ENCODE results near the gene ARIH1.

Gene ARIH1

GRCh38 chr15:72491768-72492167 is 17.6 kb downstream of the ARIH1 start:
- Histone ChIP-seq H3K9ac (ENCODE audit: low read length) (no peak overlapping the region), H3K36me3 (ENCODE audit: control insufficient read depth, insufficient read depth, low read length) (no peaks in the 10 kb centered on the region), H3K4me1 (ENCODE audit: control insufficient read depth, insufficient read depth, low read length) (no peaks in the 10 kb centered on the region), H3K4me3 (ENCODE audit: low read length) (no peak overlapping the region), H3K27ac (ENCODE audit: low read depth, low read length) (no peak overlapping the region), H3K27me3 (ENCODE audit: control insufficient read depth, insufficient read depth, low read length) (no peaks in the 10 kb centered on the region)

DNA sequence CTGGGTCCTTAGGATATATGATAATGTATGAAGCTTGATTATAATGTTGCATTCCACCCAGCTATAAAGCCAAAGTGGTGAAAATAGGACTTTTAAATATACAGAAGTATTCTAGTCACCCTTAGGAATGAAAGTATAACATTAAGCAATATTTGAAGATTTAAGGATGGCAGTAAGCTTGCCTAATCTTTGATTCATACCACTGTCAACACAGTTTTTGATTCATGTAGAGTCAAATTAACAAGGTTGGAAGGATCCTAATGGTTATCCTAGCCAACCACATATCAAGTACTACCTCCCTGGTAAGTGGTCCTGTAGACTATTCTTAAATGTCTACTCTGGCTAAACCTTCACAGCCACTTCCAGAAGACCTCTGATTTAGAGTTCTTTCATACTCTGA is 18.6 kb downstream of the ARIH1 start:
- Histone ChIP-seq H3K27me3 (ENCODE audit: control insufficient read depth, insufficient read depth, low read length) (no peaks in the 10 kb centered on the region), H3K27ac (ENCODE audit: low read depth, low read length) (no peak overlapping the region), H3K4me3 (ENCODE audit: low read length) (no peak overlapping the region), H3K9ac (ENCODE audit: low read length) (no peak overlapping the region), H3K36me3 (ENCODE audit: control insufficient read depth, insufficient read depth, low read length) (no peaks in the 10 kb centered on the region), H3K4me1 (ENCODE audit: control insufficient read depth, insufficient read depth, low read length) (peaks cover 2% of the 10 kb centered on the region)

- H3K4me1 ChIP-seq (ENCODE audit: control insufficient read depth, insufficient read depth, low read length), result peaks cover 2% of the 10 kb centered on the region
Observed at GRCh38 chr15:72493220-72493619, 19.1 kb downstream of the ARIH1 start.

GRCh38 chr15:72495007-72495406 is 20.9 kb downstream of the ARIH1 start:
- Histone ChIP-seq H3K27me3 (ENCODE audit: control insufficient read depth, insufficient read depth, low read length) (no peaks in the 10 kb centered on the region), H3K4me3 (ENCODE audit: low read length) (no peak overlapping the region), H3K4me1 (ENCODE audit: control insufficient read depth, insufficient read depth, low read length) (peaks cover 2% of the 10 kb centered on the region)

More at GRCh38 chr15:72493220-72493619, 19.1 kb downstream of the ARIH1 start:
- Histone ChIP-seq H3K4me3 (ENCODE audit: low read length) (no peak overlapping the region), H3K9ac (ENCODE audit: low read length) (no peak overlapping the region), H3K36me3 (ENCODE audit: control insufficient read depth, insufficient read depth, low read length) (no peaks in the 10 kb centered on the region), H3K27me3 (ENCODE audit: control insufficient read depth, insufficient read depth, low read length) (no peaks in the 10 kb centered on the region), H3K27ac (ENCODE audit: low read depth, low read length) (no peak overlapping the region)

GRCh38 chr15:72496783-72497182 is 22.7 kb downstream of the ARIH1 start:
- no peak overlapping the region for H3K4me3 ChIP-seq (ENCODE audit: low read length)
- H3K27ac ChIP-seq (ENCODE audit: low read depth, low read length), result no peak overlapping the region
- H3K4me1 ChIP-seq (ENCODE audit: control insufficient read depth, insufficient read depth, low read length), result peaks cover 2% of the 10 kb centered on the region
- H3K9ac ChIP-seq (ENCODE audit: low read length), result no peak overlapping the region
- H3K27me3 ChIP-seq (ENCODE audit: control insufficient read depth, insufficient read depth, low read length), result no peaks in the 10 kb centered on the region
- no peaks in the 10 kb centered on the region for H3K36me3 ChIP-seq (ENCODE audit: control insufficient read depth, insufficient read depth, low read length)

More at GRCh38 chr15:72495007-72495406, 20.9 kb downstream of the ARIH1 start:
- no peaks in the 10 kb centered on the region for H3K36me3 ChIP-seq (ENCODE audit: control insufficient read depth, insufficient read depth, low read length)
- H3K27ac ChIP-seq (ENCODE audit: low read depth, low read length), result no peak overlapping the region
- H3K9ac ChIP-seq (ENCODE audit: low read length), result no peak overlapping the region

- Histone ChIP-seq H3K36me3 (ENCODE audit: control insufficient read depth, insufficient read depth, low read length) (no peaks in the 10 kb centered on the region), H3K4me1 (ENCODE audit: control insufficient read depth, insufficient read depth, low read length) (peaks cover 2% of the 10 kb centered on the region)
Observed at GRCh38 chr15:72497402-72497801, 23.3 kb downstream of the ARIH1 start.

DNA sequence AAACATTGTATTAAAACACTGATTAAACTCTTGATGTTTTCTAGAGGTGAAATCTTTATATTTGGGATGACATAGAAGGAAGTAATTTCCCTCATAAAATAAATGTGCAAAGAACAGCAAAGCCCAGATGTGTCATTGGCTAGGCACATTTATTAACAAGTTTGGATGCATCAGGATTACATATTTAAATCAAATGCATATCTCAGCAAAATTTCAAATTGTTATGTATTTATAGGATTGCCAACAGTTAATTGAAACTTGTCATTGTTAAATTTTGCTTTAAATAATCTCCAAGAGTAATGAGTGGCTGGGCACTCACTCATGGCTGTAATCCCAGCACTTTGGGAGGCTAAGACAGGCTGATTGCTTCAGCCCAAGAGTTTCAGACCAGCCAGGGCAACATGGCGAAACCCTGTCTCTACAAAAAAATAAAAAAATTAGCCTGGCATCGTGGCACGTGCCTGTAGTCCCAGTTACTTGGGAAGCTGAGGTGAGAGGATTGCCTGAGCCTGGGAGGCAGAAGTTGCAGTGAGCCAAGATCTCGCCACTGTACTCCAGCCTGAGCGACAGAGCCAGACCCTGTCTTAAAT is 28.2 kb downstream of the ARIH1 start:
- Histone ChIP-seq H3K9ac (ENCODE audit: low read length) (no peak overlapping the region), H3K27me3 (ENCODE audit: control insufficient read depth, insufficient read depth, low read length) (no peaks in the 10 kb centered on the region), H3K36me3 (ENCODE audit: control insufficient read depth, insufficient read depth, low read length) (no peaks in the 10 kb centered on the region), H3K4me3 (ENCODE audit: low read length) (no peak overlapping the region), H3K4me1 (ENCODE audit: control insufficient read depth, insufficient read depth, low read length) (peaks cover 2% of the 10 kb centered on the region), H3K27ac (ENCODE audit: low read depth, low read length) (no peak overlapping the region)

More at GRCh38 chr15:72497402-72497801, 23.3 kb downstream of the ARIH1 start:
- H3K4me3 ChIP-seq (ENCODE audit: low read length), result no peak overlapping the region
- H3K9ac ChIP-seq (ENCODE audit: low read length), result no peak overlapping the region
- no peaks in the 10 kb centered on the region for H3K27me3 ChIP-seq (ENCODE audit: control insufficient read depth, insufficient read depth, low read length)
- no peak overlapping the region for H3K27ac ChIP-seq (ENCODE audit: low read depth, low read length)

DNA sequence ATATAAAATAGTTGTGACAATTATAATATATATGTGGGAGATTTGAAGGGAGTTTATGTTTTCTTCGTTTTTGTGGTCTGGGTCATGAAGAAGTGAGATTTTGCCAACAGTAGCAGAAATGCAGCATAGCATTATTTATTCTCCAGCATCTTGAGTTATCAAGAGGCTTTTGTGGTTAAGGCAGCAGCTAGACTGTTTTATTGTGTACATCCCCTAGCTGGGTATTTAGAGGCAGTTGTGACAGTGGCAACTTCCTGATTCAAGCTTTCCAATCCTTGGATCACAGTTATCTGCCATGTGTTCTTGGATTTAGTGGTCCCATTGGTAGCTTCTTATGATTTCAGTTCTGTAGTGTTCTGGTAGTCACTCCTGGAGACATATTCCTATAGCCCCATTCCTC is 29.0 kb downstream of the ARIH1 start:
- H3K27ac ChIP-seq (ENCODE audit: low read depth, low read length), result no peak overlapping the region
- no peaks in the 10 kb centered on the region for H3K27me3 ChIP-seq (ENCODE audit: control insufficient read depth, insufficient read depth, low read length)
- no peaks in the 10 kb centered on the region for H3K36me3 ChIP-seq (ENCODE audit: control insufficient read depth, insufficient read depth, low read length)
- no peak overlapping the region for H3K4me3 ChIP-seq (ENCODE audit: low read length)
- no peaks in the 10 kb centered on the region for H3K4me1 ChIP-seq (ENCODE audit: control insufficient read depth, insufficient read depth, low read length)
- H3K9ac ChIP-seq (ENCODE audit: low read length), result no peak overlapping the region

DNA sequence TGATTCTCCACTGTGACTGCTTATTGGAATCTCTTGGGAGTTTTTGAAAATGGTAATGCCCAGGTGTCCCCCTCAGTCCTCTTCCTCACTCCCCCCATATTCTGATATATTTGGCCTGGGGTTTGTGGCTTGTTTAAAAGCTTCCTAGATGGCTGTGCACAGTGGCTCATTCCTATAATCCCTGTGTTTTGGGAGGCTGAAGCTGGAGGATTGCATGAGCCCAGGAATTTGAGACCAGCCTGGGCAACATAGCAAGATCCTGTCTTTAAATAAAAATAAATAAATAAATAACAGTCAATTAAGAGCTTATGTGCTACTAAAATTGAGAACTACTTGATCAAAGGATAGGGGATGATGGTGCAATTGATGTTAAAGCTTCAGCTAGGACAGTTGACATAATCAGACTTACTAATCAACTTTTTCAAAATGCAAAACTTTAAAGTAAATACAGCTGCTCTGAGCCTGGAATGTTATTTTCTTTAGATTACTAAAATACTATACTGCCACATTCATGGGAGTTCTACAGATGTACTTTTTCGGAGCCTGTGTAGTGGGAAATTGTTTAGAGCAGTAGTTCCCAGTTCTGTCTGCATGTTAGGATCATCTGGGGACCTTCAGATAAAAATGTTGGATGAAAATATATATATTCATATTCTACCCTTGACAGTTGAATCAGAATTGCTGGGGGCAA is 33.4 kb downstream of the ARIH1 start:
- Histone ChIP-seq H3K4me1 (ENCODE audit: control insufficient read depth, insufficient read depth, low read length) (no peaks in the 10 kb centered on the region), H3K36me3 (ENCODE audit: control insufficient read depth, insufficient read depth, low read length) (no peaks in the 10 kb centered on the region), H3K4me3 (ENCODE audit: low read length) (no peak overlapping the region), H3K27me3 (ENCODE audit: control insufficient read depth, insufficient read depth, low read length) (no peaks in the 10 kb centered on the region), H3K9ac (ENCODE audit: low read length) (no peak overlapping the region), H3K27ac (ENCODE audit: low read depth, low read length) (no peak overlapping the region)

- Histone ChIP-seq H3K36me3 (ENCODE audit: control insufficient read depth, insufficient read depth, low read length) (no peaks in the 10 kb centered on the region), H3K9ac (ENCODE audit: low read length) (no peak overlapping the region), H3K4me1 (ENCODE audit: control insufficient read depth, insufficient read depth, low read length) (no peaks in the 10 kb centered on the region), H3K27ac (ENCODE audit: low read depth, low read length) (no peak overlapping the region), H3K4me3 (ENCODE audit: low read length) (no peak overlapping the region), H3K27me3 (ENCODE audit: control insufficient read depth, insufficient read depth, low read length) (no peaks in the 10 kb centered on the region)
Observed at GRCh38 chr15:72509484-72509883, 35.4 kb downstream of the ARIH1 start.

DNA sequence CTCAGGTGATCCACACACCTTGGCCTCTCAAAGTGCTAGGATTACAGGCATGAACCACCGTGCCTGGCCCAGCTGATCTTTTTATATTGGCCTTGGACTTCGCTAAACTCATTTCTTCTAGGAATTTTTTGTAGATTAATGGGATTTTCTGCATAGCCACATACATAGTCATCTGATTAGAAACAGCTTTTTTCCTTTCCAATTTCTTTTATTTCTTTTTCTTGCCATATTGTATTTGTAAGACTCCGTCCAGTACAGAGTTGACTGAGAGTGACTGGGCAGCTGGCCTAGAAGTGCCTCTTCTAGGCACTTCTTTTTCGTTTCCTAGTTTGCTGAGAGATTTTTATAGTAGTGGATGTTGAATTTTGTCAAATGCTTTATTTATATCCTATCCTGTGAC is 37.4 kb downstream of the ARIH1 start:
- Histone ChIP-seq H3K4me1 (ENCODE audit: control insufficient read depth, insufficient read depth, low read length) (peaks cover 5% of the 10 kb centered on the region), H3K9ac (ENCODE audit: low read length) (no peak overlapping the region), H3K36me3 (ENCODE audit: control insufficient read depth, insufficient read depth, low read length) (no peaks in the 10 kb centered on the region), H3K27me3 (ENCODE audit: control insufficient read depth, insufficient read depth, low read length) (no peaks in the 10 kb centered on the region), H3K4me3 (ENCODE audit: low read length) (no peak overlapping the region), H3K27ac (ENCODE audit: low read depth, low read length) (no peak overlapping the region)

- no peak overlapping the region for H3K27ac ChIP-seq (ENCODE audit: low read depth, low read length)
- H3K4me3 ChIP-seq (ENCODE audit: low read length), result no peak overlapping the region
- H3K27me3 ChIP-seq (ENCODE audit: control insufficient read depth, insufficient read depth, low read length), result no peaks in the 10 kb centered on the region
- peaks cover 5% of the 10 kb centered on the region for H3K4me1 ChIP-seq (ENCODE audit: control insufficient read depth, insufficient read depth, low read length)
- no peak overlapping the region for H3K9ac ChIP-seq (ENCODE audit: low read length)
- no peaks in the 10 kb centered on the region for H3K36me3 ChIP-seq (ENCODE audit: control insufficient read depth, insufficient read depth, low read length)
Observed at GRCh38 chr15:72515591-72516389, 41.7 kb downstream of the ARIH1 start.
